ENCODE measurements around the gene HDHD5. TPM values are rescaled to one million over a fixed set of nuclear protein-coding genes. Genes with fewer than 3 reads are reported as not detected.

The HDHD5 gene
- total RNA-seq, 6 experiments from 2014 or later, result 15.3 to 23.5 (median 16.8) TPM

- Mint-ChIP-seq H3K27me3 (ENCODE audit: insufficient read depth) (no peaks in the 10 kb centered on the region), H3K4me3 (no peak overlapping the region), H3K4me1 (ENCODE audit: low read depth) (no peaks in the 10 kb centered on the region; the same call in 1 of the 2 replicates), H3K9me3 (no peaks in the 10 kb centered on the region), H3K27ac (no peak overlapping the region), H3K36me3 (ENCODE audit: low read depth) (peaks cover 8% of the 10 kb centered on the region)
- TF ChIP-seq, protein P1, sequence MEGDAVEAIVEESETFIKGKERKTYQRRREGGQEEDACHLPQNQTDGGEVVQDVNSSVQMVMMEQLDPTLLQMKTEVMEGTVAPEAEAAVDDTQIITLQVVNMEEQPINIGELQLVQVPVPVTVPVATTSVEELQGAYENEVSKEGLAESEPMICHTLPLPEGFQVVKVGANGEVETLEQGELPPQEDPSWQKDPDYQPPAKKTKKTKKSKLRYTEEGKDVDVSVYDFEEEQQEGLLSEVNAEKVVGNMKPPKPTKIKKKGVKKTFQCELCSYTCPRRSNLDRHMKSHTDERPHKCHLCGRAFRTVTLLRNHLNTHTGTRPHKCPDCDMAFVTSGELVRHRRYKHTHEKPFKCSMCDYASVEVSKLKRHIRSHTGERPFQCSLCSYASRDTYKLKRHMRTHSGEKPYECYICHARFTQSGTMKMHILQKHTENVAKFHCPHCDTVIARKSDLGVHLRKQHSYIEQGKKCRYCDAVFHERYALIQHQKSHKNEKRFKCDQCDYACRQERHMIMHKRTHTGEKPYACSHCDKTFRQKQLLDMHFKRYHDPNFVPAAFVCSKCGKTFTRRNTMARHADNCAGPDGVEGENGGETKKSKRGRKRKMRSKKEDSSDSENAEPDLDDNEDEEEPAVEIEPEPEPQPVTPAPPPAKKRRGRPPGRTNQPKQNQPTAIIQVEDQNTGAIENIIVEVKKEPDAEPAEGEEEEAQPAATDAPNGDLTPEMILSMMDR (IDR thresholded peaks at IDR 0.05), result no peak
- DNase-seq, result no peak
These were observed 21.1 kb downstream of the HDHD5 start for GRCh38 chr22:17137861-17138425.

- TF ChIP-seq, protein P1 (IDR thresholded peaks at IDR 0.05), result no peak
- Mint-ChIP-seq H3K27me3 (ENCODE audit: insufficient read depth) (no peaks in the 10 kb centered on the region), H3K9me3 (no peaks in the 10 kb centered on the region)
These were observed 21.9 kb downstream of the HDHD5 start for GRCh38 chr22:17137170-17137569.

DNA sequence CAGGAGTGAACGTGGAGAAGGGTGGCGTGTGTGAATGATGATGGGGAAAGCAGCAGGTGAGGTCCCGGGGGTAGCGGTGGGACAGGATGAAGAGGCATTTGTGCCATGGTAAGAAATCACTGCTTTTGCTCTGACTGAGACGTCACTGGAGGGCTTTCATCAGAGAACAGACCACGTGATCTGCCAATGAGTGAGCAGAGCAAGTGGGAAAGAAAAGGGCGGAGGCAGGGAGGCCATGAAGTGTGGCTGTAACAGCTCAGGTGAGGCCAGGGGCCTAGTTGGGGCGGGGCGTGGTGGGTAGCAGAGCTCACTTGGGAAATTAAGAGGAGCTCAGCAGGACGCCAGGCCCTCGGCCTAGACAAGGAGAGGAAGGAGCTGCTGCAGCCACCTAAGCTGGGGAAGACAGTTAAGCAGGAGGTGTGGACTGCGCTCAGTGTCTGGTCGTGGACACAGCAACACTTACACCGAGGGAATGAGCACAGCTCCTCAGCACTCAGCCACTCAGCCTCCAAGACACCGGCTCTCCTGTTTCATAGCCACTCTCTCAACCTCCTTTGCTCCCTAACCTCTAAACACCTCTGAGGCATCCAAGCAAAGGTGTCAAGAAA, 23.8 kb downstream of the HDHD5 start:
- TF ChIP-seq, protein P1 (IDR thresholded peaks at IDR 0.05), result no peak
- Mint-ChIP-seq H3K9me3 (no peaks in the 10 kb centered on the region), H3K4me3 (no peak overlapping the region), H3K27me3 (ENCODE audit: insufficient read depth) (no peaks in the 10 kb centered on the region; the same call in 1 of the 2 replicates), H3K36me3 (ENCODE audit: low read depth) (peaks cover 5% of the 10 kb centered on the region), H3K27ac (no peak overlapping the region), H3K4me1 (ENCODE audit: low read depth) (no peaks in the 10 kb centered on the region; the same call in 1 of the 2 replicates)
- no peak for DNase-seq

More at GRCh38 chr22:17137170-17137569, 21.9 kb downstream of the HDHD5 start:
- Mint-ChIP-seq H3K27ac (no peak overlapping the region), H3K36me3 (ENCODE audit: low read depth) (peaks cover 8% of the 10 kb centered on the region), H3K4me1 (ENCODE audit: low read depth) (no peaks in the 10 kb centered on the region; the same call in 1 of the 2 replicates), H3K4me3 (no peak overlapping the region)
- no peak for DNase-seq

DNA sequence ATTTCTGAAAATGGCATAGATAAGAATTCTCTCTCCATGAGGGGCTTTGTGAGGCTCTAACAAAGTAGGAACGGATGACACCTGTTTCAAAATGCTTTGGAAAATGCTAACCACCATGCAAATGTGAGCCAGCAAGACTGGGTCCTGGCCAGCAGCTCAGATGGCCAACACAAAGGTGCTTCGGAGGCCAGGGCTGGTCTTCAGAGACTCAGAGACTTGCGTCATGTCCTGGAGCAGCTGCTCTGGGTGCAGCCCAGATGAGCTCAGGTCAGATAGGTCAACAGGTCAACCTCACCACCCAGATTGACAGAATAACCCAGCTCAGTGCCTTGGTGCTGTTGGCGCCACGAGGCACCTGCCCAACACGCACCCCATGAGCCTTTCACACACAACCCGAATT, 25.9 kb downstream of the HDHD5 start:
- no peak for DNase-seq
- TF ChIP-seq, protein P1 (IDR thresholded peaks at IDR 0.05), result no peak
- Mint-ChIP-seq H3K4me1 (ENCODE audit: low read depth) (no peaks in the 10 kb centered on the region; the same call in 1 of the 2 replicates), H3K36me3 (ENCODE audit: low read depth) (no peaks in the 10 kb centered on the region), H3K27ac (no peak overlapping the region), H3K9me3 (no peaks in the 10 kb centered on the region), H3K27me3 (ENCODE audit: insufficient read depth) (peaks cover 1% of the 10 kb centered on the region; the same call in 1 of the 2 replicates), H3K4me3 (no peak overlapping the region)

GRCh38 chr22:17132112-17132511, 27.0 kb downstream of the HDHD5 start:
- no peaks in the 10 kb centered on the region for H3K9me3 Mint-ChIP-seq
- H3K4me3 Mint-ChIP-seq, result no peak overlapping the region
- H3K27me3 Mint-ChIP-seq (ENCODE audit: insufficient read depth), result peaks cover 1% of the 10 kb centered on the region; the same call in 1 of the 2 replicates
- H3K36me3 Mint-ChIP-seq (ENCODE audit: low read depth), result no peaks in the 10 kb centered on the region
- TF ChIP-seq, protein P1 (IDR thresholded peaks at IDR 0.05), result no peak
- DNase-seq, result no peak
- no peak overlapping the region for H3K27ac Mint-ChIP-seq
- H3K4me1 Mint-ChIP-seq (ENCODE audit: low read depth), result no peaks in the 10 kb centered on the region; the same call in 1 of the 2 replicates

Measured in HFFc6 (cell line).